HG03039 (cell line): ENCODE measurements around the gene ERC2.
"Not testable (repeated sequence)": the region's sequence is repeated elsewhere in the genome, so short reads cannot be mapped to it uniquely, and the experiment has no call there.

ENCODE experiments used
- ATAC-seq: cut with Tn5 transposase; IDR thresholded peaks from one replicate; pipeline ENCODE4 v1.9.1; 2021; ENCODE audit warnings: mild to moderate bottlenecking, moderate library complexity; ENCODE audit not compliant: unreplicated experiment

The ERC2 gene

GRCh38 chr3:56015374-56015773 lies 452.9 kb downstream of the ERC2 start:
- ATAC-seq = not testable (repeated sequence)

- ATAC-seq = no peak
These were observed 455.5 kb downstream of the ERC2 start for GRCh38 chr3:56012721-56013120.

- ATAC-seq = no peak
These were observed 463.0 kb downstream of the ERC2 start for GRCh38 chr3:56005196-56005805.

- no peak for ATAC-seq
These were observed 465.1 kb downstream of the ERC2 start for GRCh38 chr3:56003129-56003528.

GRCh38 chr3:56001991-56002390 lies 466.3 kb downstream of the ERC2 start:
- ATAC-seq = no peak

GRCh38 chr3:56001537-56001936 lies 466.7 kb downstream of the ERC2 start:
- no peak for ATAC-seq

- no peak for ATAC-seq
These were observed 478.9 kb downstream of the ERC2 start for GRCh38 chr3:55989366-55989765.

- ATAC-seq = no peak
These were observed 479.4 kb downstream of the ERC2 start for GRCh38 chr3:55988905-55989304.

GRCh38 chr3:55984626-55985025 lies 483.6 kb downstream of the ERC2 start:
- ATAC-seq = no peak

- no peak for ATAC-seq
These were observed 489.3 kb downstream of the ERC2 start for GRCh38 chr3:55978953-55979352.

- no peak for ATAC-seq
These were observed 493.7 kb downstream of the ERC2 start for GRCh38 chr3:55974421-55975165.

GRCh38 chr3:55969634-55970033 lies 498.6 kb downstream of the ERC2 start:
- no peak for ATAC-seq

GRCh38 chr3:55968331-55968730 lies 499.9 kb downstream of the ERC2 start:
- ATAC-seq = no peak

GRCh38 chr3:55966566-55966965 lies 501.7 kb downstream of the ERC2 start:
- ATAC-seq = no peak

- no peak for ATAC-seq
These were observed 502.5 kb downstream of the ERC2 start for GRCh38 chr3:55965776-55966175.

- ATAC-seq = no peak
These were observed 503.7 kb downstream of the ERC2 start for GRCh38 chr3:55964491-55964985.

- no peak for ATAC-seq
These were observed 504.7 kb downstream of the ERC2 start for GRCh38 chr3:55963601-55964000.

GRCh38 chr3:55959471-55960080 lies 508.7 kb downstream of the ERC2 start:
- ATAC-seq = no peak

GRCh38 chr3:55958605-55959004 lies 509.7 kb downstream of the ERC2 start:
- no peak for ATAC-seq

GRCh38 chr3:55955891-55956477 lies 512.3 kb downstream of the ERC2 start:
- no peak for ATAC-seq

- no peak for ATAC-seq
These were observed 516.9 kb downstream of the ERC2 start for GRCh38 chr3:55951388-55951787.

- no peak for ATAC-seq
These were observed 520.9 kb downstream of the ERC2 start for GRCh38 chr3:55947406-55947805.
